DND-41 (cell line): ENCODE data around the gene OTOGL.

ENCODE experiments used
- ATAC-seq: fragments of 200-7000 bp; cut with Tn5 transposase; 3 replicates; pipeline ENCODE4 v1.9.1; 2021; ENCODE audit warnings: low read depth; ENCODE audit not compliant: insufficient read depth
- DNase-seq: peaks from one replicate; pipeline ENCODE4 v3.0.0-alpha.2; 2020
- H2AFZ ChIP-seq: 2 replicates; pipeline ENCODE4 v1.6.0; 2012; ENCODE audit warnings: low read depth, low read length
- H3K27ac ChIP-seq: 2 replicates; pipeline ENCODE4 v1.5.1; 2012; ENCODE audit warnings: low read length, inconsistent platforms
- H3K27me3 ChIP-seq: fragments of 200-600 bp; sonication (generic); 2 replicates; pipeline ENCODE4 v1.6.0; 2012; ENCODE audit warnings: low read length, mild to moderate bottlenecking, inconsistent platforms; ENCODE audit not compliant: insufficient read depth, poor library complexity
- H3K36me3 ChIP-seq: 2 replicates; pipeline ENCODE4 v1.5.1; 2012; ENCODE audit warnings: low read length, inconsistent platforms; ENCODE audit not compliant: insufficient read depth
- H3K4me1 ChIP-seq: 2 replicates; pipeline ENCODE4 v1.5.1; 2012; ENCODE audit warnings: mild to moderate bottlenecking, low read length; ENCODE audit not compliant: insufficient read depth
- H3K4me2 ChIP-seq: 2 replicates; pipeline ENCODE4 v1.6.0; 2012; ENCODE audit warnings: mild to moderate bottlenecking, moderate library complexity, low read length, inconsistent platforms; ENCODE audit not compliant: insufficient read depth
- H3K4me3 ChIP-seq, 2 experiments: fragments of 200-600 bp in 1 of 2; shearing (Covaris generic) in 1 of 2; 2 replicates each; pipeline ENCODE4 v1.5.1; 2012 to 2016; ENCODE audit warnings: inconsistent platforms in 2 of 2, low read length in 2 of 2, mild to moderate bottlenecking in 2 of 2, low read depth in 1 of 2, moderate library complexity in 1 of 2
- H3K79me2 ChIP-seq: 2 replicates; pipeline ENCODE4 v1.6.0; 2012; ENCODE audit warnings: low read length, inconsistent platforms; ENCODE audit not compliant: insufficient read depth
- H3K9ac ChIP-seq: 2 replicates; pipeline ENCODE4 v1.6.0; 2012; ENCODE audit warnings: low read depth, mild to moderate bottlenecking, inconsistent platforms, low read length, moderate library complexity
- H3K9me3 ChIP-seq: 2 replicates; pipeline ENCODE4 v1.5.1; 2012; ENCODE audit warnings: low read length, moderate library complexity, mild to moderate bottlenecking, inconsistent platforms; ENCODE audit not compliant: insufficient read depth, severe bottlenecking
- H4K20me1 ChIP-seq: 2 replicates; pipeline ENCODE4 v1.6.0; 2012; ENCODE audit warnings: low read length; ENCODE audit not compliant: insufficient read depth
- CTCF ChIP-seq: IDR thresholded peaks from 2 replicates; pipeline ENCODE4 v1.5.1; 2012; ENCODE audit warnings: borderline replicate concordance, low read length, moderate library complexity, mild to moderate bottlenecking; ENCODE audit not compliant: poor library complexity, severe bottlenecking; ENCODE audit errors: extremely low read depth
- EZH2 ChIP-seq: IDR thresholded peaks from 3 replicates; pipeline ENCODE4 v1.6.1; 2012; ENCODE audit warnings: borderline replicate concordance, low read depth, mild to moderate bottlenecking, moderate library complexity, low read length, inconsistent platforms; ENCODE audit not compliant: severe bottlenecking

The OTOGL gene

GRCh38 chr12:80419644-80420043, 320.3 kb downstream of the OTOGL start:
- DNase-seq = no peak
- Histone ChIP-seq H3K4me3 (no peak overlapping the region), H3K9ac (no peak overlapping the region), H3K27me3 (no peaks in the 10 kb centered on the region), H3K9me3 (no peaks in the 10 kb centered on the region), H3K27ac (no peak overlapping the region), H3K4me1 (no peaks in the 10 kb centered on the region), H3K79me2 (no peaks in the 10 kb centered on the region), H4K20me1 (no peaks in the 10 kb centered on the region), H3K36me3 (no peaks in the 10 kb centered on the region), H2AFZ (no peak overlapping the region), H3K4me2 (no peak overlapping the region)
- TF ChIP-seq CTCF (no peak), EZH2 (no peak)
- no peak for ATAC-seq

- no peaks in the 10 kb centered on the region for H3K9me3 ChIP-seq
- no peaks in the 10 kb centered on the region for H4K20me1 ChIP-seq
- no peak for TF ChIP-seq EZH2
- H2AFZ ChIP-seq = no peak overlapping the region
- ATAC-seq = no peak
- no peak overlapping the region for H3K4me2 ChIP-seq
- no peaks in the 10 kb centered on the region for H3K36me3 ChIP-seq
- H3K9ac ChIP-seq = no peak overlapping the region
- DNase-seq = no peak
- no peaks in the 10 kb centered on the region for H3K4me1 ChIP-seq
- H3K27ac ChIP-seq = no peak overlapping the region
- H3K27me3 ChIP-seq = no peaks in the 10 kb centered on the region
- no peaks in the 10 kb centered on the region for H3K79me2 ChIP-seq
- no peak overlapping the region for H3K4me3 ChIP-seq
These were observed 320.7 kb downstream of the OTOGL start for GRCh38 chr12:80420075-80420474.

GRCh38 chr12:80422550-80422949, 323.2 kb downstream of the OTOGL start:
- TF ChIP-seq CTCF = no peak
- TF ChIP-seq EZH2 = no peak
- no peaks in the 10 kb centered on the region for H3K27me3 ChIP-seq
- no peaks in the 10 kb centered on the region for H4K20me1 ChIP-seq
- no peak overlapping the region for H3K27ac ChIP-seq
- H3K36me3 ChIP-seq = no peaks in the 10 kb centered on the region
- H3K4me1 ChIP-seq = no peaks in the 10 kb centered on the region
- ATAC-seq = no peak
- no peak overlapping the region for H3K4me2 ChIP-seq
- H3K9ac ChIP-seq = no peak overlapping the region
- no peak overlapping the region for H2AFZ ChIP-seq
- H3K4me3 ChIP-seq = no peak overlapping the region
- no peaks in the 10 kb centered on the region for H3K9me3 ChIP-seq
- no peak for DNase-seq
- H3K79me2 ChIP-seq = no peaks in the 10 kb centered on the region
